ENCODE data around the gene TF.

The TF gene

DNA sequence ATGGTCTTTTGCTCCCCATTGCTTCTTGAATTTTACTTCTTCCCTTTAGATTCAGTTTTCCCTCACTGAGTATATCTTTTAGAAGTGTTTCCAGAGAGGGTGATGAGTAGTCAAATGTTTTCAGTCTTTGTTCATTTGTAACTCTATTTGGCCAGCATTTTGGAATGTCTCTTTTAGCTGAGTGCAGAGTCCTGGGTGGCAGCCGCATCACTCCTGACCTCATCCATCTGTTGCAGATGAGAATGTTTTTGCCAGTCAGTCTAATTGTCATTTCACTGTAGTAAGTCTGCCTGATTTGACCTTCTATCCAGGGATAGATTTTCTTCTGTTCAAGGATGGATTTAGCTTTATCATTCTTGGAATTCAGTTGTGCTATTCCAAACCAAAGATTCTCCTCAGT, 66.7 kb downstream of the TF start:
- H3K27ac ChIP-seq (replicated peaks) = no peak overlapping the region
- DNase-seq (ENCODE audit: low read depth in 1 of 2, low spot score in 1 of 2) = no peak
- H3K27me3 ChIP-seq (ENCODE audit: insufficient read depth, poor library complexity, severe bottlenecking) = no peaks in the 10 kb centered on the region
- TF ChIP-seq, protein P1, sequence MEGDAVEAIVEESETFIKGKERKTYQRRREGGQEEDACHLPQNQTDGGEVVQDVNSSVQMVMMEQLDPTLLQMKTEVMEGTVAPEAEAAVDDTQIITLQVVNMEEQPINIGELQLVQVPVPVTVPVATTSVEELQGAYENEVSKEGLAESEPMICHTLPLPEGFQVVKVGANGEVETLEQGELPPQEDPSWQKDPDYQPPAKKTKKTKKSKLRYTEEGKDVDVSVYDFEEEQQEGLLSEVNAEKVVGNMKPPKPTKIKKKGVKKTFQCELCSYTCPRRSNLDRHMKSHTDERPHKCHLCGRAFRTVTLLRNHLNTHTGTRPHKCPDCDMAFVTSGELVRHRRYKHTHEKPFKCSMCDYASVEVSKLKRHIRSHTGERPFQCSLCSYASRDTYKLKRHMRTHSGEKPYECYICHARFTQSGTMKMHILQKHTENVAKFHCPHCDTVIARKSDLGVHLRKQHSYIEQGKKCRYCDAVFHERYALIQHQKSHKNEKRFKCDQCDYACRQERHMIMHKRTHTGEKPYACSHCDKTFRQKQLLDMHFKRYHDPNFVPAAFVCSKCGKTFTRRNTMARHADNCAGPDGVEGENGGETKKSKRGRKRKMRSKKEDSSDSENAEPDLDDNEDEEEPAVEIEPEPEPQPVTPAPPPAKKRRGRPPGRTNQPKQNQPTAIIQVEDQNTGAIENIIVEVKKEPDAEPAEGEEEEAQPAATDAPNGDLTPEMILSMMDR (IDR thresholded peaks at IDR 0.05; ENCODE audit: insufficient read depth, low read length) = no peak
- H3K4me3 ChIP-seq (replicated peaks; ENCODE audit: insufficient read depth, low read length) = no peak overlapping the region

DNA sequence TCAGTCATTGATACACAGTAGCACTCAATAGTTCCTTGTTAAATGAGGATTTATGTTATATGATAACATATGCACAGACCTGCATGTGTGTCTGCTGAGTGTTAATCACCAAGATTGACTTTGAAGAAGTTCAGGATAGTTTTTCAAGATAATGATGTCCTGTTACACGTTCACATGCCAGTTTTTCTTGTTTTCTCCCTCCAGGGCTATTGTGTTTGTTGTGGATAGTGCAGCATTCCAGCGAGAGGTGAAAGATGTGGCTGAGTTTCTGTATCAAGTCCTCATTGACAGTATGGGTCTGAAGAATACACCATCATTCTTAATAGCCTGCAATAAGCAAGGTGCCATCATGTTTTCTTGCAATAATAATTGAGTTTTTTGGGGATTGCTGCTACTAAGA, 69.2 kb downstream of the TF start:
- no peak for TF ChIP-seq SPI1 (IDR thresholded peaks at IDR 0.05; ENCODE audit: borderline replicate concordance, low read depth)
- DNase-seq (ENCODE audit: low read depth in 1 of 2, low spot score in 1 of 2) = no peak
- no peak overlapping the region for H3K4me3 ChIP-seq (replicated peaks; ENCODE audit: insufficient read depth, low read length)

DNA sequence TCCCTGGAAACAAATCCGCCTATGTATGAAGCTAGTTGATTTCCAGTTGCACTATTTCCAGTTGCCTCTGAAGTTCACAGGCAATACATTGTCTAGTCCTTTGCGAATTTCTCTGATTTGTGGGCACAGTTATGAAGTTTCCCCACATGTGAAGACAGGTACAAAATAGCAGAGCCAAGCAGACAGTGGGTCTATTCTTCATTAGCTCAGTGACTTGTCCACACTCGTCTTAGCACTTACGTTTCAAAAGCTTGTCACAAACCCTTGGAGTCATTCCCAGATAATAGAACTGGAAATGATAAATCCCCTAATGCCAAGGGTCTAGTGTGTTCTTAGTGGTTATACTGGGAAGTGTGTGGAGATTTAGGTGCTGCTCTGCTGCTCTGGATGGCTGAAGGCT, 73.9 kb downstream of the TF start:
- Histone ChIP-seq H3K27me3 (ENCODE audit: insufficient read depth, poor library complexity, severe bottlenecking) (no peaks in the 10 kb centered on the region), H3K4me3 (replicated peaks; ENCODE audit: insufficient read depth, low read length) (no peak overlapping the region), H3K27ac (replicated peaks) (no peak overlapping the region)
- no peak for DNase-seq (ENCODE audit: low read depth in 1 of 2, low spot score in 1 of 2)
- no peak for TF ChIP-seq SPI1 (IDR thresholded peaks at IDR 0.05; ENCODE audit: borderline replicate concordance, low read depth)
- no peak for TF ChIP-seq GABPA (IDR thresholded peaks at IDR 0.05; ENCODE audit: low read depth)
- TF ChIP-seq, protein P1 (IDR thresholded peaks at IDR 0.05; ENCODE audit: insufficient read depth, low read length) = no peak
- TF ChIP-seq, protein P2, sequence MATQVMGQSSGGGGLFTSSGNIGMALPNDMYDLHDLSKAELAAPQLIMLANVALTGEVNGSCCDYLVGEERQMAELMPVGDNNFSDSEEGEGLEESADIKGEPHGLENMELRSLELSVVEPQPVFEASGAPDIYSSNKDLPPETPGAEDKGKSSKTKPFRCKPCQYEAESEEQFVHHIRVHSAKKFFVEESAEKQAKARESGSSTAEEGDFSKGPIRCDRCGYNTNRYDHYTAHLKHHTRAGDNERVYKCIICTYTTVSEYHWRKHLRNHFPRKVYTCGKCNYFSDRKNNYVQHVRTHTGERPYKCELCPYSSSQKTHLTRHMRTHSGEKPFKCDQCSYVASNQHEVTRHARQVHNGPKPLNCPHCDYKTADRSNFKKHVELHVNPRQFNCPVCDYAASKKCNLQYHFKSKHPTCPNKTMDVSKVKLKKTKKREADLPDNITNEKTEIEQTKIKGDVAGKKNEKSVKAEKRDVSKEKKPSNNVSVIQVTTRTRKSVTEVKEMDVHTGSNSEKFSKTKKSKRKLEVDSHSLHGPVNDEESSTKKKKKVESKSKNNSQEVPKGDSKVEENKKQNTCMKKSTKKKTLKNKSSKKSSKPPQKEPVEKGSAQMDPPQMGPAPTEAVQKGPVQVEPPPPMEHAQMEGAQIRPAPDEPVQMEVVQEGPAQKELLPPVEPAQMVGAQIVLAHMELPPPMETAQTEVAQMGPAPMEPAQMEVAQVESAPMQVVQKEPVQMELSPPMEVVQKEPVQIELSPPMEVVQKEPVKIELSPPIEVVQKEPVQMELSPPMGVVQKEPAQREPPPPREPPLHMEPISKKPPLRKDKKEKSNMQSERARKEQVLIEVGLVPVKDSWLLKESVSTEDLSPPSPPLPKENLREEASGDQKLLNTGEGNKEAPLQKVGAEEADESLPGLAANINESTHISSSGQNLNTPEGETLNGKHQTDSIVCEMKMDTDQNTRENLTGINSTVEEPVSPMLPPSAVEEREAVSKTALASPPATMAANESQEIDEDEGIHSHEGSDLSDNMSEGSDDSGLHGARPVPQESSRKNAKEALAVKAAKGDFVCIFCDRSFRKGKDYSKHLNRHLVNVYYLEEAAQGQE (IDR thresholded peaks at IDR 0.05; ENCODE audit: insufficient replicate concordance, low read depth) = no peak
- no peak for TF ChIP-seq POLR2AphosphoS5 (IDR thresholded peaks at IDR 0.05; ENCODE audit: low read depth)

More for the DNA sequence above, 69.2 kb downstream of the TF start:
- H3K27ac ChIP-seq (replicated peaks) = no peak overlapping the region
- H3K27me3 ChIP-seq (ENCODE audit: insufficient read depth, poor library complexity, severe bottlenecking) = no peaks in the 10 kb centered on the region

DNA sequence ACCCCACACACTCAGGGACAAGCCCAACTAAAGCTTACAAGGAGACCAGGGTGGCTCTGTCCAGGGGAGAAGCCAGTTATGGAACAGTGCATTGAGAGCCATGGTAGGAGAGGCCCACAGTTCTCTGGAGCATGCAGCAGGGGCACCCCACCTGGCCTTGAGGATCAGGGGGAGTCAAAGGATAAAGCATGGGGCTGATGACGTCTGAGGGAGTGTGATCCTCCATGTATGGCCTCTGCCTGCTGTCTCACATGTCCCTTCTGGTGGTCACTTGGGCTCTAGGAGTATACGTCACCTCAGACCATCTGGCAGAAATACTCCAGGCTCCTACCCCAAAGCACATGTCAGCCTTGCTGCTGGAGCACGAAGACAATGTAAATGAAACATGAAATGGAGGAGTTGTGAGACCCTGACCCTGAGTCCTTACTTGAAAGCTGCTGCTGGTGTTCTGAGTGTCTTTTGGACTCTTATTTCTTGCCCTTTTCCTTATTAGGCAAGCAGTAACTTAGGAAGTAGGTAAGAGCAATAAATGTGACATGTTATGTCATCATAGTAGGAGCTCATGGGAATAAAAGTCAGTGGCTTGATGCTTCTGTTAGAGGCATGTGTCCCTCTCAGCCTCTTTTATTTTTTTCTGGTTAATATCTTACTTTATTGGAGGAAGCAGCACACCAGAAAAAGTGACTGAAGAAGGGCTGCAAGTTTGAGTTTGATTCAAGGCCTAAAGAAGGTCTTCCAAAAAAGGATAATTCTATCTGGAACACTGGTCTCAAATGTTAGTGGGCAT, 74.9 kb downstream of the TF start:
- H3K27ac ChIP-seq (replicated peaks) = no peak overlapping the region
- no peaks in the 10 kb centered on the region for H3K27me3 ChIP-seq (ENCODE audit: insufficient read depth, poor library complexity, severe bottlenecking)
- no peak overlapping the region for H3K4me3 ChIP-seq (replicated peaks; ENCODE audit: insufficient read depth, low read length)
- TF ChIP-seq, protein P2 (IDR thresholded peaks at IDR 0.05; ENCODE audit: insufficient replicate concordance, low read depth) = no peak
- no peak for TF ChIP-seq POLR2AphosphoS5 (IDR thresholded peaks at IDR 0.05; ENCODE audit: low read depth)
- TF ChIP-seq SPI1 (IDR thresholded peaks at IDR 0.05; ENCODE audit: borderline replicate concordance, low read depth) = no peak
- TF ChIP-seq, protein P1 (IDR thresholded peaks at IDR 0.05; ENCODE audit: insufficient read depth, low read length) = no peak
- no peak for TF ChIP-seq GABPA (IDR thresholded peaks at IDR 0.05; ENCODE audit: low read depth)
- DNase-seq (ENCODE audit: low read depth in 1 of 2, low spot score in 1 of 2) = no peak
